ENCODE data around the gene UGGT1. TPM values are rescaled to one million over a fixed set of nuclear protein-coding genes. Genes with fewer than 3 reads are reported as not detected.

The UGGT1 gene
- total and polyA plus RNA-seq, 8 donors, result 6.9 to 38.8 (median 32.1) TPM

- Histone ChIP-seq H3K9me3 (no peaks in the 10 kb centered on the region), H3K4me3 (no peak overlapping the region), H3K27me3 (no peaks in the 10 kb centered on the region), H3K27ac (no peak overlapping the region), H3K4me1 (peaks cover 0 to 4% (median 0%) of the 10 kb centered on the region in 3 donors), H3K36me3 (peaks cover 0 to 53% (median 4%) of the 10 kb centered on the region in 3 donors)
- DNase-seq, result no peak
- WGBS, 2 donors, result 89 to 90% methylated on average over 4 of the region's 4 CpGs
- no peak for FAIRE-seq
- no peak for TF ChIP-seq CTCF (IDR thresholded peaks at IDR 0.05)
- intact Hi-C loops (cut with DNase I), result no loop called here
- ATAC-seq, result no peak
Measured at GRCh38 chr2:128166746-128167353, 75.8 kb downstream of the UGGT1 start.

- no peak for TF ChIP-seq CTCF (IDR thresholded peaks at IDR 0.05)
- H3K4me1 ChIP-seq, result peaks cover 0 to 4% (median 0%) of the 10 kb centered on the region in 3 donors
- no peak overlapping the region for H3K27ac ChIP-seq
- no peak overlapping the region for H3K4me3 ChIP-seq
- H3K27me3 ChIP-seq, result no peaks in the 10 kb centered on the region
- DNase-seq, result no peak
- ATAC-seq, result no peak
- no peak for FAIRE-seq
- intact Hi-C loops (cut with DNase I), result no loop called here
- no peaks in the 10 kb centered on the region for H3K9me3 ChIP-seq
- 94 to 95% methylated on average over 4 of the region's 4 CpGs for WGBS, 2 donors
- H3K36me3 ChIP-seq, result peaks cover 0 to 73% (median 14%) of the 10 kb centered on the region in 3 donors
Measured at GRCh38 chr2:128169094-128169493, 78.1 kb downstream of the UGGT1 start.

DNA sequence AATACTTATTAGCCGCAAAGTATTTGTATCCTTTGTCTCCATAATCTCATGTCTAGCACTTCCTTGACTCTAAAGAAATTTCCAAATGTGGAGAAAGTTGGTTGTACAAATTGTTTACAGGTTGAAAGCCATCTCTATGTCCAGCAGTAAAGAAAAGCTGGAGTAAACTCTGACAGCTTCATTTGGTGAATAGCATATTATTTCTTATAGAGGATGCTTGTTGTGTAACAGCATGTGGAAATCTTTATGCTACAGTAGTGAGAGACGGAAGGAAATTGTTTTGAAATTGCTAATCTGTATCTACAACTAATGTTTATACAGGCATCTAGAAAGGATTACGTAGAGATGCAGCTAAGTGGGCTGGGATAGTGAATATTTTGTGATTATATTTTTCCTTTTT, 78.5 kb downstream of the UGGT1 start:
- Histone ChIP-seq H3K9me3 (no peaks in the 10 kb centered on the region), H3K27me3 (no peaks in the 10 kb centered on the region), H3K4me3 (no peak overlapping the region), H3K36me3 (peaks cover 0 to 73% (median 14%) of the 10 kb centered on the region in 3 donors), H3K27ac (no peak overlapping the region), H3K4me1 (peaks cover 0 to 4% (median 0%) of the 10 kb centered on the region in 3 donors)
- FAIRE-seq (no peak), ATAC-seq (peak in 2 of 4 donors; percentile 29 to 57), DNase-seq (no peak)
- no peak for TF ChIP-seq CTCF (IDR thresholded peaks at IDR 0.05)
- intact Hi-C loops (cut with DNase I), result no loop called here
- 69% methylated on average over 3 of the region's 3 CpGs for WGBS, 2 donors

DNA sequence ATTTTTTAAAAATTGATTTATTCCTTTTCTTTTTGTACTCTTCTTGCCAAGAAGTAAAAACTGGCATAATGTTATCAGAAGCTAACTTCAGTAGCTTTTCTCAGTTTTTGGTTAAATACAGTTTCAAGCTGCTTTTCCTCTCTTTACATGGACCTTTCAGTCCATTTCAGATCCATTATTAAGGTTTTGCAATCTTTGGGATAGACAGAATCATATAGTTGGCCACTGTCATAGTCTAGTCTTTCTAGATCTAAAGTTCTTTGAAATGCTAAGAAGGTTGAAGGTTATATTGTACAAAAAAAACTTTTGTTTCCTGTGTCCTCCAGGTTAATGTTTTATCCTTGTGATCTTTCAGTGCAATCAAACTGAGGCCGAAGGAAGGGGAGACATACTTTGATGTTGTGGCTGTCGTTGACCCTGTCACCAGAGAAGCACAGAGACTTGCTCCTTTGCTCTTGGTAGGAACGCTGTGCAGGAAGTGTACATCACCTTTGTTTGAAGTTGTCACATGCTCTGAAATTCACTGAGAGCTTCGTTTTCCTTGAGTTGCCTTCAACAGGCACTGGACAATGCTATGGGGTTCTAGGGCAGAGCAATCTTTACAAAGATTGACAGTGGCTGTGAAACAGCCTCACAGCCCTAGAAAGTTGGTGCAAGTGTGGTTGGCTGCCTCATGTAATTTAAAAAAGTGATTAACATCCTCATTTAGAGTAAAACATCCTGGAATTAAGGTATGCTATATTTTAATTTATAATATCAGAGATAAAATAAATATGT, 79.1 kb downstream of the UGGT1 start:
- no peak overlapping the region for H3K4me3 ChIP-seq
- DNase-seq, result no peak
- H3K27ac ChIP-seq, result no peak overlapping the region
- WGBS, 2 donors, result 44 to 51% methylated on average over 4 of the region's 4 CpGs
- no peak for TF ChIP-seq CTCF (IDR thresholded peaks at IDR 0.05)
- no peaks in the 10 kb centered on the region for H3K9me3 ChIP-seq
- intact Hi-C loops (cut with DNase I), result loop anchor here in 1 of 3 donors (10.0 kb wide), 1 partner anchor 135 kb away; no protein-coding TSS in a partner anchor
- H3K36me3 ChIP-seq, result peaks cover 0 to 73% (median 21%) of the 10 kb centered on the region in 3 donors
- peaks cover 0 to 4% (median 0%) of the 10 kb centered on the region in 3 donors for H3K4me1 ChIP-seq
- no peaks in the 10 kb centered on the region for H3K27me3 ChIP-seq
- FAIRE-seq, result no peak
- no peak for ATAC-seq

Data from pancreas (tissue), 10 donors.